ENCODE data around the gene FUCA1.
"Not testable (repeated sequence)": the region's sequence is repeated elsewhere in the genome, so short reads cannot be mapped to it uniquely, and the experiment has no call there.

FUCA1 gene

GRCh38 chr1:23807453-23807852 is 60.6 kb downstream of the FUCA1 start:
- no peak for TF ChIP-seq CTCF (IDR thresholded peaks at IDR 0.05)
- H3K4me1 ChIP-seq (ENCODE audit: control insufficient read depth in 1 of 2, insufficient read depth in 1 of 2, low read depth in 1 of 2, low read length in 1 of 2): peaks cover 38 to 43% of the 10 kb centered on the region in 2 experiments
- peaks cover 16% of the 10 kb centered on the region for H3K36me3 ChIP-seq
- H3K9me3 ChIP-seq: no peaks in the 10 kb centered on the region
- peak overlapping the region; percentile 70 for H3K27ac ChIP-seq
- H3K4me3 ChIP-seq (ENCODE audit: low read depth in 1 of 2, low read length in 1 of 2): no peak overlapping the region
- no peaks in the 10 kb centered on the region for H3K27me3 ChIP-seq

DNA sequence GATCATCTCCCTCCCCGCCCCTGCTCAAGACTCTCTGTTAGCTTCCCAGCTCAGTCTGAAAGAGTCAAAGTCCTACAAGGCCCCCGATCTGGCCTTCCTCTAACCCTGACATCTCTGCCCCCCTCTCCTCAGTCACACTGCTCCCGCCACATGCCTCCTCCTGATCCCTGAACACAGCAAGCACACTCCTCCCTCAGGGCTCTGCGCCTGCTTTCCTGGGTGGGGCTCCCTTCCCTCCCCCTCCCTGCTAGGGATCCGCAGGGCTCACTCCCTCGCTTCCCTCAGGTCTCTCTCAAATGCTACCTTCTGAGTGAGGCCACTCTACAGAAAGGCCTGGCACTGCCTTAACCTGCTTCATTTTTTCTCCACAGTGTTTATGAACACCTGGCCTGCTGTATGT is 61.8 kb downstream of the FUCA1 start:
- H3K27ac ChIP-seq: peak overlapping the region; percentile 70
- no peaks in the 10 kb centered on the region for H3K27me3 ChIP-seq
- H3K9me3 ChIP-seq: no peaks in the 10 kb centered on the region
- H3K36me3 ChIP-seq: peaks cover 10% of the 10 kb centered on the region
- peaks cover 42 to 47% of the 10 kb centered on the region in 2 experiments for H3K4me1 ChIP-seq (ENCODE audit: control insufficient read depth in 1 of 2, insufficient read depth in 1 of 2, low read depth in 1 of 2, low read length in 1 of 2)
- H3K4me3 ChIP-seq (ENCODE audit: low read depth in 1 of 2, low read length in 1 of 2): no peak overlapping the region
- TF ChIP-seq CTCF (IDR thresholded peaks at IDR 0.05): no peak

GRCh38 chr1:23805025-23805424 is 63.1 kb downstream of the FUCA1 start:
- peaks cover 10% of the 10 kb centered on the region for H3K36me3 ChIP-seq
- H3K9me3 ChIP-seq: no peaks in the 10 kb centered on the region

GRCh38 chr1:23804183-23804835 is 63.8 kb downstream of the FUCA1 start:
- H3K9me3 ChIP-seq: no peaks in the 10 kb centered on the region
- no peaks in the 10 kb centered on the region for H3K27me3 ChIP-seq
- H3K27ac ChIP-seq: no peak overlapping the region
- peaks cover 10% of the 10 kb centered on the region for H3K36me3 ChIP-seq
- H3K4me3 ChIP-seq (ENCODE audit: low read depth in 1 of 2, low read length in 1 of 2): no peak overlapping the region
- TF ChIP-seq CTCF (IDR thresholded peaks at IDR 0.05): no peak
- peaks cover 34 to 41% of the 10 kb centered on the region in 2 experiments for H3K4me1 ChIP-seq (ENCODE audit: control insufficient read depth in 1 of 2, insufficient read depth in 1 of 2, low read depth in 1 of 2, low read length in 1 of 2)

More at GRCh38 chr1:23805025-23805424, 63.1 kb downstream of the FUCA1 start:
- Histone ChIP-seq H3K4me3 (ENCODE audit: low read depth in 1 of 2, low read length in 1 of 2) (no peak overlapping the region), H3K4me1 (ENCODE audit: control insufficient read depth in 1 of 2, insufficient read depth in 1 of 2, low read depth in 1 of 2, low read length in 1 of 2) (peaks cover 33 to 41% of the 10 kb centered on the region in 2 experiments), H3K27me3 (no peaks in the 10 kb centered on the region), H3K27ac (no peak overlapping the region)
- no peak for TF ChIP-seq CTCF (IDR thresholded peaks at IDR 0.05)

DNA sequence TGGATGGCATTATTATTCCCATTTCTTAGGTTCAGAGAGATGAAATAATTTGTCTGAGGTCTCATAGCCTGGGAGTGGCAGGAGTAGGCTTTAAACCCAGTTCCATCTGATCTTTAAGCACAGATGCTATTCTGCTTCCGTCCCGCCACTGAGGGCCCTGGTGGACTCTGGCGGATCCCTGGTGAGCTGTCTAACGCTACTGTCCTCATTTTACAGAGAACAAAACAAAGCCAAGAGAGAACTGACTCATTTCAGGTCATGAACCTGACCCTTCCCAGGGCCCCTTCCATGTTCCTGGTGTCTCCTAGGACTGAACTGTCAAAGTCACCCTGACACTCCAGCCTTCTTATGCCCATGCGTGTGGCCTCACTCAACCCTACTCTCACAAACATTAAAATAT is 64.4 kb downstream of the FUCA1 start:
- Histone ChIP-seq H3K4me1 (ENCODE audit: control insufficient read depth in 1 of 2, insufficient read depth in 1 of 2, low read depth in 1 of 2, low read length in 1 of 2) (peaks cover 37 to 43% of the 10 kb centered on the region in 2 experiments), H3K27ac (no peak overlapping the region), H3K27me3 (no peaks in the 10 kb centered on the region), H3K4me3 (ENCODE audit: low read depth in 1 of 2, low read length in 1 of 2) (no peak overlapping the region), H3K9me3 (no peaks in the 10 kb centered on the region), H3K36me3 (peaks cover 12% of the 10 kb centered on the region)
- no peak for TF ChIP-seq CTCF (IDR thresholded peaks at IDR 0.05)

GRCh38 chr1:23802809-23803342 is 65.2 kb downstream of the FUCA1 start:
- not testable (repeated sequence) for H3K27ac ChIP-seq; H3K4me3 ChIP-seq (ENCODE audit: low read depth in 1 of 2, low read length in 1 of 2); H3K9me3 ChIP-seq; H3K27me3 ChIP-seq
- peaks cover 32 to 38% of the 10 kb centered on the region in 2 experiments for H3K4me1 ChIP-seq (ENCODE audit: control insufficient read depth in 1 of 2, insufficient read depth in 1 of 2, low read depth in 1 of 2, low read length in 1 of 2)
- peaks cover 20% of the 10 kb centered on the region for H3K36me3 ChIP-seq
